Neural crest cell (in vitro differentiated cells): ENCODE measurements around the gene ATP6AP1. TPM values are rescaled to one million over a fixed set of nuclear protein-coding genes. Genes with fewer than 3 reads are reported as not detected.
A peak's percentile ranks its signal among the peaks of the same experiment; 100 is the strongest.

Source experiments
- DNase-seq: peaks from one replicate; pipeline ENCODE4 v3.0.0; 2021; ENCODE audit warnings: low read depth, mixed read lengths, low spot score
- H3K27ac Mint-ChIP-seq: one replicate; pipeline ENCODE4 v1.8.0; 2021; ENCODE audit warnings: mild to moderate bottlenecking, mixed read lengths; ENCODE audit not compliant: unreplicated experiment
- H3K27me3 Mint-ChIP-seq: 2 replicates; pipeline ENCODE4 v1.8.0; 2021; ENCODE audit warnings: low read depth, mild to moderate bottlenecking, mixed read lengths
- H3K36me3 Mint-ChIP-seq: 2 replicates; pipeline ENCODE4 v1.8.0; 2021; ENCODE audit warnings: low read depth, mild to moderate bottlenecking, mixed read lengths
- H3K4me1 Mint-ChIP-seq: 2 replicates; pipeline ENCODE4 v1.8.0; 2021; ENCODE audit warnings: mixed read lengths
- H3K4me3 Mint-ChIP-seq: one replicate; pipeline ENCODE4 v1.8.0; 2021; ENCODE audit warnings: mild to moderate bottlenecking, mixed read lengths
- H3K9me3 Mint-ChIP-seq: 2 replicates; pipeline ENCODE4 v1.8.0; 2021; ENCODE audit warnings: mixed read lengths
- total RNA-seq: library from RNA; stranded (reverse); gene quantifications from 2 replicates; pipeline ENCODE4 v1.2.1, GENCODE V29; 2021
- TF ChIP-seq, protein P1 (sequence below): fragments of 200-600 bp; sonication (generic); conservative IDR thresholded peaks from 2 replicates; pipeline ENCODE4 v1.5.0; 2021; ENCODE audit warnings: antibody characterized with exemption, mild to moderate bottlenecking

Gene ATP6AP1
- total RNA-seq, 1 donor from 2014 or later, result 79.8 TPM

GRCh38 chrX:154457491-154458115, 29.1 kb downstream of the ATP6AP1 start:
- Mint-ChIP-seq H3K36me3 (peaks cover 9% of the 10 kb centered on the region), H3K27ac (peak overlapping the region; percentile 97), H3K9me3 (no peaks in the 10 kb centered on the region), H3K27me3 (no peaks in the 10 kb centered on the region), H3K4me3 (peak overlapping the region; percentile 91), H3K4me1 (peaks cover 5% of the 10 kb centered on the region)
- no peak for DNase-seq
- TF ChIP-seq, protein P1, sequence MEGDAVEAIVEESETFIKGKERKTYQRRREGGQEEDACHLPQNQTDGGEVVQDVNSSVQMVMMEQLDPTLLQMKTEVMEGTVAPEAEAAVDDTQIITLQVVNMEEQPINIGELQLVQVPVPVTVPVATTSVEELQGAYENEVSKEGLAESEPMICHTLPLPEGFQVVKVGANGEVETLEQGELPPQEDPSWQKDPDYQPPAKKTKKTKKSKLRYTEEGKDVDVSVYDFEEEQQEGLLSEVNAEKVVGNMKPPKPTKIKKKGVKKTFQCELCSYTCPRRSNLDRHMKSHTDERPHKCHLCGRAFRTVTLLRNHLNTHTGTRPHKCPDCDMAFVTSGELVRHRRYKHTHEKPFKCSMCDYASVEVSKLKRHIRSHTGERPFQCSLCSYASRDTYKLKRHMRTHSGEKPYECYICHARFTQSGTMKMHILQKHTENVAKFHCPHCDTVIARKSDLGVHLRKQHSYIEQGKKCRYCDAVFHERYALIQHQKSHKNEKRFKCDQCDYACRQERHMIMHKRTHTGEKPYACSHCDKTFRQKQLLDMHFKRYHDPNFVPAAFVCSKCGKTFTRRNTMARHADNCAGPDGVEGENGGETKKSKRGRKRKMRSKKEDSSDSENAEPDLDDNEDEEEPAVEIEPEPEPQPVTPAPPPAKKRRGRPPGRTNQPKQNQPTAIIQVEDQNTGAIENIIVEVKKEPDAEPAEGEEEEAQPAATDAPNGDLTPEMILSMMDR, result no peak

DNA sequence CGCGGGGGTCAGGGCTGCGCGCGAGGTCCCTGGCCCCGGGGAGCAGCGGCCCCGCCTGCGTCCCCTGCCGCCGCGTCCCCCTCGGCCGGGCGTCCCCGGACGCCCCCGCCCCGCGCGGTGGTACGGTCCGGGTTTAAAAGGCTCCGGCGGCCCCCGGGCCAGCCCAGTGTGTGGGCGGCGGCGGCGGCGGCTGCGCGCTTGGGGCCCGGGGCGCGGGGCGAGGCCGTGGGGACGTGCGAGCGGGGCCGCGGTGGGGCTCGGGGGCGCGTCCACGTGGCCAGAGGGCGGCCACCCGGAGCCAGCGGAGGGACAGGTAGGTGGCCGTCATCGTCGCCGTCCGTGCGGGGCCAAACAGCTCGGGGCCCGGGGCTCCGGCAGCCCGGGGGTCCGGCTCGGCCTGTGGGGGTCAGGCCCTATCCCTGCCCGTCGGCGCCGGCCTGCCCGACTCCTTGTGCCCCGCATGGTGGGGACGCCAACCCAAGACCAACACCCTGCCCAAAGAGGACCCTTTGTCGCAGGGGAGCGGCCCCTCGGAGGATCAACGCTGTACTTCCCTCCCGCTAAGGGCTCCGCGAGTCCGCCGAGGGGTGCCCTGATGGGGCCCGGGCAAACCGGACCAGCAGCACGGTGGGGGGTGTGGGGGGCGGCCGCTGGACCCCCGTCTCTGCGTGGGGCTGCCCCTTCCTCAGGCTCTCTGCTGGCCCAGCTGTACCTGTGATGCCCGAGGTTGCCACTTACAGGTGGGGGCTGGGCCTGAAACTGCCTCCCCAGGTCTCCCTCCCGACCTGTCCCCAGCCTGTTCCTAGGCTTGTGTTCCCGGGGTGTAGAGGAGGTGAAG, 29.9 kb downstream of the ATP6AP1 start, which contains the start of gene PLXNA3:
PLXNA3 (plus strand) TSS at position 166 of the 838 bp plus-strand sequence. CDS start 1,903 bp downstream, outside the sequence.
- Mint-ChIP-seq H3K4me3 (peak within 1 kb of the TSS; percentile 91), H3K27me3 (no peaks in the 10 kb centered on the region), H3K4me1 (peaks cover 5% of the 10 kb centered on the region), H3K36me3 (peaks cover 9% of the 10 kb centered on the region), H3K27ac (peak within 1 kb of the TSS; percentile 97), H3K9me3 (no peaks in the 10 kb centered on the region)
- DNase-seq, result peak; percentile 56
- TF ChIP-seq, protein P1, result no peak

- Mint-ChIP-seq H3K27me3 (no peaks in the 10 kb centered on the region), H3K4me3 (peak overlapping the region; percentile 88), H3K36me3 (peaks cover 7% of the 10 kb centered on the region), H3K4me1 (peaks cover 5% of the 10 kb centered on the region), H3K9me3 (no peaks in the 10 kb centered on the region), H3K27ac (no peak overlapping the region)
- DNase-seq, result no peak
- TF ChIP-seq, protein P1, result no peak
Measured at GRCh38 chrX:154458954-154459778, 30.7 kb downstream of the ATP6AP1 start.

DNA sequence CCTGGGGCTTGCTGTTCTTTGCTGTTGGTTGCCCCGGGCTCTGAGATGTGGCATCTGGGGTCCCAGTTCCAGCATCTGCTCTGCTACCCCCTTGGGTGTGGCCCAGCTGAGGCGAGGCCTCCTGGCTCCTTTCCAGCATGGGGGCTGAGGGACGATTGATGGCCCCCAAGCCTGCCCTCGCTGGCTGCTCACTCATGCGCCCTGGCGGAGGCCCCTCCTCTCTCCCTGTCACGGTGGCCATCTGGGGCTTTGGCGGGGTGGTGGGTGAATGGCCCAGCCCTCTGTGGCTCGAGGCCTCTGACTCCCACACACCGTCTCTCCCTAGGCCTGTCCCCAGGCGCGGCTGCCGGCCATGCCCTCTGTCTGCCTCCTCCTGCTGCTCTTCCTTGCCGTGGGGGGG, 31.4 kb downstream of the ATP6AP1 start:
- Mint-ChIP-seq H3K9me3 (no peaks in the 10 kb centered on the region), H3K4me1 (peaks cover 5% of the 10 kb centered on the region), H3K27ac (no peak overlapping the region), H3K4me3 (peak overlapping the region; percentile 88), H3K36me3 (peaks cover 3% of the 10 kb centered on the region), H3K27me3 (no peaks in the 10 kb centered on the region)
- DNase-seq, result no peak
- TF ChIP-seq, protein P1, result no peak

DNA sequence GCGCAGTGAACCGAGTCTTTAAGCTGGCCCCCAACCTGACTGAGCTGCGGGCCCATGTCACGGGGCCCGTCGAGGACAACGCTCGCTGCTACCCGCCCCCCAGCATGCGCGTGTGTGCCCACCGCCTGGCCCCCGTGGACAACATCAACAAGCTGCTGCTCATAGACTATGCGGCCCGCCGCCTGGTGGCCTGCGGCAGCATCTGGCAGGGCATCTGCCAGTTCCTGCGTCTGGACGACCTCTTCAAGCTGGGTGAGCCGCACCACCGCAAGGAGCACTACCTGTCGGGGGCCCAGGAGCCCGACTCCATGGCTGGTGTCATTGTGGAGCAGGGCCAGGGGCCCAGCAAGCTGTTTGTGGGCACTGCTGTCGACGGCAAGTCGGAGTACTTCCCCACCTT, 31.8 kb downstream of the ATP6AP1 start:
- Mint-ChIP-seq H3K27me3 (no peaks in the 10 kb centered on the region), H3K4me3 (peak overlapping the region; percentile 88), H3K9me3 (no peaks in the 10 kb centered on the region)

More for the DNA sequence above, 31.8 kb downstream of the ATP6AP1 start:
- Mint-ChIP-seq H3K36me3 (peaks cover 3% of the 10 kb centered on the region), H3K27ac (no peak overlapping the region), H3K4me1 (peaks cover 5% of the 10 kb centered on the region)
- TF ChIP-seq, protein P1, result no peak
- DNase-seq, result no peak
